CMK (cell line): ENCODE results near the gene LRCOL1.

Source experiments
- DNase-seq: peaks from one replicate; pipeline ENCODE4 v3.0.0-alpha.2; 2010; ENCODE audit warnings: low read depth

The LRCOL1 gene

GRCh38 chr12:132610051-132610759 is at the start of gene LRCOL1:
TSS of gene LRCOL1 (minus strand) at chr12:132610582. CDS start at chr12:132606251, 4,331 bp downstream.
- no peak for DNase-seq

- peak; percentile 36 for DNase-seq
Observed at GRCh38 chr12:132660052-132660451, 49.7 kb upstream of the LRCOL1 start.

GRCh38 chr12:132659146-132659545 is 48.8 kb upstream of the LRCOL1 start:
- no peak for DNase-seq

- DNase-seq = peak; percentile 51
Observed at GRCh38 chr12:132658149-132658894, 47.9 kb upstream of the LRCOL1 start.

GRCh38 chr12:132657004-132657727 is 46.8 kb upstream of the LRCOL1 start:
- DNase-seq = no peak

DNA sequence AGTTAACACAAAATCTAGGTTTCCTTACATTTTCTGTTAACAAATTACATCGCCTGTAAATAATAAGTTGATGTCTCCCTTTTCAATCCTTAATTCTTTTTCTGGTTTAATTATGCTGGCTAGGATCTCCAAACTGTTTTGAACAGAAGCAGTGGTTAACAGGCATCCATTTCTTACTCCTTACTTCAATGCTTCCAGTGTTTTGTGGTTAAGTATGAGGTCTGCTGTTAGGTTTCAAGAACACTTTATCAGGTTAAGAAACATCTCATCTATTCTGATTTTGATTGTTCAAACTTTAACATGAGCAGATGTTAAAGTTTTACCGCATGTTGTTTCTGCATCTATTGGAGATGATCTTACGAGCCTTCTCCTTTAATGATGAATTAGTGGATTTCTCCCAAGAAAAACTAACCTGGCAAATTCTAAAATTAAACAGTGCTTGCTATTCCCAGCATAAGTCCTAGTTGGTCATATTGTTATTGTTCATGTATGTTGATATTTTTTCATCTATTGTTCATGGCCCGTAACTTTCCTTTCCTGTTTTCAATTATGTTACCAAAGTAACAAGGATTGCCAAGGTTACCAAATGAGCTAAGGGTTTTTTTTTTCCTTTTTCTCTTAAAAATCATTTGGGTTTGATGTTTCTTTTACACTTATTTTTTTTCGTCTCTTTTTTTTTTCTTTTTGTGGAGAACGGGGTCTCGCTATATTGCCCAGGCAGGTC is 43.3 kb upstream of the LRCOL1 start:
- DNase-seq = no peak

- DNase-seq = no peak
Observed at GRCh38 chr12:132651444-132652100, 41.2 kb upstream of the LRCOL1 start.

GRCh38 chr12:132649226-132649945 is 39.0 kb upstream of the LRCOL1 start:
- DNase-seq = no peak

DNA sequence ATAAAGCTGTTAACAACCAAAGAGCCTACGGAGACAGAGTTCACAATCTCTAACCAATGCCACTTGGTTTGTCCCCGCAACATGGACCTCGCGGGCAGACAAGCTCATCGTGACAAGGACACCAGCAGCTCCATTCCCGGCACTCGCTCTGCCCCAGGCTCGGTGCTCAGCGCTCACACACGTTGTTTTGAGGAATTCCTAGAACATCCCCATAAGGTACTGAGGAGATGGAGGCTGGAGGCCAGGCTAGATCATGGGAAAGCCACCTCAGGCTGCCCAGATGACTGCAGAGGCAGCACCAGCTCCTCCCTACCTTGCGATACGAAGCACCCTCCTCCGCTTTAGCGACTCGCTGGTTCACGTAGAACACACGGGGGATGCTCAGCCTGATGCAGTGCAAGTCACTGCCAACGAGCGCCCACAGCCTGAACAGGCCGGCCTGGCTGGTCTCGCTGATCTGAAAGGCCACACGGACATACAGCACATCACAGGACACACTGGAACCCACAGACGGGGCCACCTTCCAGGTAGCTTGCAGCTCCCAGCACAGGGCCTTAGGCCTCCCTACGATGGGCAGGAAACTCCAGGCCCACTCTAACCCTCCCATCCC is 38.3 kb upstream of the LRCOL1 start:
- no peak for DNase-seq

GRCh38 chr12:132647858-132648257 is 37.5 kb upstream of the LRCOL1 start:
- DNase-seq = no peak

DNA sequence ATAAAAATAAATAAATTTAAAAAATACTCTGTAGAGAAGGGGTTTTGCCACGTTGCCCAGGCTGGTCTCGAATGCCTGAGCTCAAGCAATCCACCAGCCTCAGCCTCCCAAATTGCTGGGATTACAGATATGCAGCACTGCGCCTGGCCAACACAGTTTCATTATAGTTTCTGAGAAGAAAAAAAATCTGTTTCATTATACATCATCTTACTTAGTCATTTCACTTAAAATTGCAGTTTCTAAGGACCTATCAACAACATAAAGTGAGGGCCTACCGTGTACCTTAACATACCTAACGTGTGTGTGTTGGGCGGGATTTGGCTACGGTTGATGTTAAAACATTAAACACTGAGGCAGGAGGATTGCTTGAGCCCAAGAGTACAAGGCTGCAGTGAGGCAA is 36.5 kb upstream of the LRCOL1 start:
- DNase-seq = no peak

DNA sequence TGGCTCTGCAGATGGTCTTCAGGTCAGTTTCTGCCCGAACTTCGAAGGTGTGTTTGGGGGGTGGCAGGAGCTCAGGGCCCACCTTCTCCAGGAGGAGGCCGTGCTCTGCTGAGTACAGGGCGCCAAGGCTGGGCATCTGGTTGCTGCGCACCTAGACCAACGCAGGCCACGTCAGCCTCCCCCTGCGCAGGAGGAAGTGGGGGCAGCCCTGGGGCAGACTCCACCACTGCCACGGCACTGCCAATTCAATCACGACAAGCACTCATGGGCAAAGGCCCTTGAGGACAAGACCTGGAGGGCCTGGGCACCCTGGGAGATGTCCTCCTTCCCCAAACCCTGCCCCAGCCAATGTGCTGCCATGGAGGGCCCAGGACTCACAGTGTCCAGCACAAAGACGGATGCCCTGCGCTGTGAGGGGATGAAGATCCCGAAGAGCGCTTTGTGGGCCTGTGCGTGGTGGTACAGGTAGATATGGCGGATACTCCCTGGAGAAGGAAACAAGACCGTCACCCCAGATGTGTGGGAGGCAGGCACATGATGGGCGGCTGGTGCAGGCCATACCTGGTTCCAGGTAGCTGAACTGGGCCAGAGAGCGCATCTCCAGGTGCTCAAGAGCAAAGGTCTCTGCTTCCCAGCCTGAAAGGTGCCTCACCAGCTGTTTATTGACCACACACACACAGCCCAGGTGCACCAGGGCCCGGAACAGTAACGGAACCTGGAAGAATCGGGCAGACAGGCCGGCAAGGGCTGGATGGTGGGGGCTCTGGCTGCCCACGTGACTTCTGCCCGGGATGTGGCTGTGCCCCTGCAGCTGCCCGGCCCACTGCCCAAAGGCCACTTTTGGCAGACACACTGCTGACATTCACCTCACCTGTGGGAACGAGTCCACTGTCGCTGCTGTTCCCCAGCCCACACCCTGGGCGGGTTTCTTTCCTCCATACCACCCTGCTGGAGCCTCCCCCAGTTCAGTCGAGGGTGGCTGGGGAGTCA is 32.8 kb upstream of the LRCOL1 start:
- no peak for DNase-seq

DNA sequence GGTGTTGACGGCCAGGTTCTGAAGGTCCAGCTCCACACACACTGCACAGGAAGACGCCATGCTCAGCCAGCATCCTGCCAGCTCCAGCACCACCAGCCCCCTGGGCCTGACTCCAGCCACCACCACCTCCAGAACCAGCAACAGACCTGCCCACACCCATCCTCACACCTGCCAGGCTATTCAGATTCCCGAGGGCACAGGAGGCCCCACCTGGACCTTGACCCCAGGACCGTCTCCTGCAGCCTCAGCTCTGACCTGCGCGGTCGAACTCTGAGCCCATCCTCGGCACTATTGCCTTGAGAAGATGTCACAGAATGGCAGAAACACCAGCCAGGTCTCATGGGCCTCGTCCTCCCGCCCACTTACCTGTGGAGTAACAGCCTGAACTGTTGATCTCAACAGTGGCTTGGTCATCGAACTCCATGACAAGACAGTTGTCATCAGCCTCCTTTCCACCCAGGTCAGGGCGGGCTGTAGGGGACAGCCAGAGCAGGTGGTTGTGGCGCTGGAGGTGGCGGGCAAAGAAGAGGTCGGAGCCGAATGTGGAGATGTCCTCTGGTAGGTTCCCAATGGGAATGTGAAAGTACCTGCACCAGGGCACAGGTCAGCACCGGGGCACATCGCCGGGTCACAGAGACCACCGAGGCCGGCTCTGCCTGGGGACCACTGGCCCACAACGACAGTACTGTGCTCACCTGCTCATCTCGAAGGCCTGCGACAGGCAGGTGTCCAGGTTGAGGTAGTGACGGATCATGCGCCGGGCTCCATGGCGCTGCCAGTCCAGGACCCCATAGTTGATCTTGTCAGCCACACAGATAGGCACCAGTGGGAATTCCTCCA is 31.6 kb upstream of the LRCOL1 start:
- DNase-seq = no peak

DNA sequence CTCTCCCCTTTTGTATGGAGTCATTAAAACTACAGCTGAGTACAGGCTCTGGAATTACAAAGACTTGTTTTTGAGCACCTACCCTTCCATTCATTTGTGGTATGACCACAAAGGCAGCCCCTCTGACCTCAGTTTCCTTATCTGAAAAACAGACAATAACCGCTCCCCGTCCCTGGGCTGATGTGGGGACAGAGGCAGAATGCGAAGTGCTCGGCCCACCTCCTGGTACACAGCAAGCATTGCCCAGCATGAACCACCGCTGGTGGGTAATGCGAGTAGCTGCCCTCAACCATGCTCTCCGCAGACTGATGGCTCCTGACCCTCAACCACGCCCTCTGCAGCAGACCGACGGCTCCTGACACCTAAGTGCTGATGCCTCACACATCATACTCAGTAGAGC is 30.6 kb upstream of the LRCOL1 start:
- DNase-seq = peak; percentile 67

GRCh38 chr12:132639956-132640520 is 29.7 kb upstream of the LRCOL1 start:
- DNase-seq = no peak

GRCh38 chr12:132638541-132639408 is 28.4 kb upstream of the LRCOL1 start:
- DNase-seq = no peak

- no peak for DNase-seq
Observed at GRCh38 chr12:132637811-132638210, 27.4 kb upstream of the LRCOL1 start.
